ENCODE results near the gene DPP3.

Gene DPP3

DNA sequence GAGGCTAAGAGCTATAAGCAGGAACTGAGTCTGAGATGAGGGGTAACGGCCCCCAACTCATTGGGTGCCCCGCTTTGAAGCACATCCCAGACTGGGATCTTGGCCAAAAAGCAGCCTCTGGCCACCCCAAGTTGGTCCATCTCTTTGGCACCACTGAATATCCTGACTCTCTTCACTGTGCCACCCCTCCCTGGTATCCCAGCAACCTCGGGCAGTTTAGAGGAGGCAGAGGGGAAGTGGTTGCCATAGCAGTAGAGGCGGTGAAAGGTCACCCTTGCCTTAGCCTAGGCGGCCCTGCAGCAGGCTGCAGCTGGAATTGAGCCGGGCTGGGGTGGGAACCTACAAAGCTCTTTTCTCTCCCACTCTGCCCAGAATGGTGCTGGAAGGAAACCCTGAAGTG lies 12.5 kb upstream of the DPP3 start:
- H3K18ac ChIP-seq (ENCODE audit: low read length) = no peak overlapping the region
- no peak overlapping the region for H2AFZ ChIP-seq (ENCODE audit: insufficient read depth, low read length, poor library complexity)
- H3K4ac ChIP-seq (ENCODE audit: low read depth, low read length) = no peak overlapping the region
- H4K91ac ChIP-seq (ENCODE audit: low read depth, low read length) = no peak overlapping the region
- peak; percentile 31 to 72 for DNase-seq
- H3K23ac ChIP-seq (ENCODE audit: low read length) = no peak overlapping the region
- no peak overlapping the region for H3K14ac ChIP-seq (ENCODE audit: low read length)
- H3K79me2 ChIP-seq (ENCODE audit: control insufficient read depth, insufficient read depth, low read length, poor library complexity) = peaks cover 4% of the 10 kb centered on the region
- H3K4me2 ChIP-seq (ENCODE audit: low read length) = peak overlapping the region; percentile 80
- H2BK5ac ChIP-seq (ENCODE audit: low read depth, low read length, poor library complexity) = no peak overlapping the region
- no CpG with 5 or more reads among the region's 6 CpGs for WGBS (ENCODE audit: extremely low coverage, insufficient coverage, insufficient read length)
- H3K27ac ChIP-seq (ENCODE audit: low read depth, low read length) = no peak overlapping the region
- peaks cover 9 to 10% of the 10 kb centered on the region in 2 experiments for H3K4me1 ChIP-seq (ENCODE audit: control insufficient read depth in 1 of 2, insufficient read depth in 2 of 2, low read length in 2 of 2)
- peaks cover 9% of the 10 kb centered on the region for H3K79me1 ChIP-seq (ENCODE audit: low read length)
- H2BK120ac ChIP-seq (ENCODE audit: insufficient read depth, low read length, poor library complexity) = no peak overlapping the region
- H4K12ac ChIP-seq (ENCODE audit: low read depth, low read length) = no peak overlapping the region
- H3K36me3 ChIP-seq (ENCODE audit: control insufficient read depth in 1 of 2, insufficient read depth in 2 of 2, low read length in 2 of 2) = peaks cover 3 to 4% of the 10 kb centered on the region in 2 experiments
- no peak overlapping the region for H4K8ac ChIP-seq (ENCODE audit: low read depth, low read length)
- no peaks in the 10 kb centered on the region for H3K9me3 ChIP-seq (ENCODE audit: insufficient read depth, low read depth, low read length)
- H2AK5ac ChIP-seq (ENCODE audit: low read length) = no peak overlapping the region
- no peak overlapping the region for H2BK12ac ChIP-seq (ENCODE audit: low read length)
- H3K9ac ChIP-seq (ENCODE audit: low read length) = no peak overlapping the region
- no peaks in the 10 kb centered on the region for H3K27me3 ChIP-seq (ENCODE audit: insufficient read depth, low read length)
- no peak overlapping the region for H3K4me3 ChIP-seq (ENCODE audit: low read depth, low read length)

DNA sequence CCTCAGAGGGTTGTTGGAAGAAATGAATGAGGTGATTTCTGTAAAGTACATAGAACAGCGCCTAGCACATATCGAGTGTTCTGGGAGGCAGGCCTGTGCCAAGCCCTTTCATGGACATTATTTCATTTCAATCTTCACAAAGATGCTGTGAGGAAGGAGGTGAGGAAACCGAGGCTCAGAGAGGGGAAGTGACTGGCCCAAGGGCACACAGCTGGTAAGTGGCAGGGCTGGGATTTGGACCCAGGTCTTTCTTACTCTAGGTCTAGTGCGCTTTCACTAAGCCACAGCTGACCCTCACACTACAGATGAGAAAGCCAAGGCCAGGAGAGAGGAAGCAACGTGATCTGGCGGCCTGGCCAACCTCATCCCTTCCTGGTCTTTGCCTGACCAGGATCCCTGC lies 11.5 kb upstream of the DPP3 start:
- H3K4me1 ChIP-seq (ENCODE audit: control insufficient read depth in 1 of 2, insufficient read depth in 2 of 2, low read length in 2 of 2) = peaks cover 9 to 10% of the 10 kb centered on the region in 2 experiments
- H2AFZ ChIP-seq (ENCODE audit: insufficient read depth, low read length, poor library complexity) = no peak overlapping the region
- H4K91ac ChIP-seq (ENCODE audit: low read depth, low read length) = no peak overlapping the region
- peaks cover 4% of the 10 kb centered on the region for H3K79me2 ChIP-seq (ENCODE audit: control insufficient read depth, insufficient read depth, low read length, poor library complexity)
- no peak overlapping the region for H2BK12ac ChIP-seq (ENCODE audit: low read length)
- no peaks in the 10 kb centered on the region for H3K27me3 ChIP-seq (ENCODE audit: insufficient read depth, low read length)
- H3K79me1 ChIP-seq (ENCODE audit: low read length) = peaks cover 9% of the 10 kb centered on the region
- WGBS (ENCODE audit: extremely low coverage, insufficient coverage, insufficient read length) = no CpG with 5 or more reads among the region's 6 CpGs
- no peak overlapping the region for H3K18ac ChIP-seq (ENCODE audit: low read length)
- peaks cover 9 to 11% of the 10 kb centered on the region in 2 experiments for H3K36me3 ChIP-seq (ENCODE audit: control insufficient read depth in 1 of 2, insufficient read depth in 2 of 2, low read length in 2 of 2)
- DNase-seq = no peak
- H3K4me2 ChIP-seq (ENCODE audit: low read length) = no peak overlapping the region
- H3K9me3 ChIP-seq (ENCODE audit: insufficient read depth, low read depth, low read length) = no peaks in the 10 kb centered on the region
- no peak overlapping the region for H3K4ac ChIP-seq (ENCODE audit: low read depth, low read length)
- H3K4me3 ChIP-seq (ENCODE audit: low read depth, low read length) = no peak overlapping the region
- H3K14ac ChIP-seq (ENCODE audit: low read length) = no peak overlapping the region
- H3K23ac ChIP-seq (ENCODE audit: low read length) = no peak overlapping the region
- H3K9ac ChIP-seq (ENCODE audit: low read length) = no peak overlapping the region
- no peak overlapping the region for H2AK5ac ChIP-seq (ENCODE audit: low read length)
- no peak overlapping the region for H4K12ac ChIP-seq (ENCODE audit: low read depth, low read length)
- no peak overlapping the region for H2BK5ac ChIP-seq (ENCODE audit: low read depth, low read length, poor library complexity)
- no peak overlapping the region for H2BK120ac ChIP-seq (ENCODE audit: insufficient read depth, low read length, poor library complexity)
- no peak overlapping the region for H3K27ac ChIP-seq (ENCODE audit: low read depth, low read length)
- no peak overlapping the region for H4K8ac ChIP-seq (ENCODE audit: low read depth, low read length)

DNA sequence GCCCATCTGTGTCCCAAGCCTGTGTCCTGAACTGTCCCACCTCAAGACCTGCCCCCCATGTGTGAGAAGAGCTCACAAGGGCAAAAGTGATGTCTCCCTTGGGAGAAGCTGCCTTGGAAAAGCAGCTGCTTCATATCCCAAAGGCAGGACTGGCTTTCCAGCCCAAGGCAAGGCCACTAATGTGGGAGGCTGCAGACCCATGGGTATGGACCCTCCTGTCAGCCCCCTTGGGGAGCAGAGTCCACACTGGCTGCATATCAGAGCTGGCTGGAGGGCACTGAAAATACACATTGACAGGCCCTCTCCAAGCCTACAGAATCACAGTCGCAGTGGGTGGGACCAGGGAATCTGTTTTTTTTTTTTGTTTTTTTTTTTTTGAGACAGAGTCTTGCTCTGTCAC lies 10.8 kb upstream of the DPP3 start:
- Histone ChIP-seq H3K14ac (ENCODE audit: low read length) (no peak overlapping the region), H3K4me1 (ENCODE audit: control insufficient read depth in 1 of 2, insufficient read depth in 2 of 2, low read length in 2 of 2) (peaks cover 9 to 10% of the 10 kb centered on the region in 2 experiments), H2BK12ac (ENCODE audit: low read length) (no peak overlapping the region), H2BK5ac (ENCODE audit: low read depth, low read length, poor library complexity) (no peak overlapping the region), H3K27ac (ENCODE audit: low read depth, low read length) (no peak overlapping the region), H3K79me1 (ENCODE audit: low read length) (peaks cover 9% of the 10 kb centered on the region), H2AFZ (ENCODE audit: insufficient read depth, low read length, poor library complexity) (no peak overlapping the region), H2AK5ac (ENCODE audit: low read length) (no peak overlapping the region), H3K27me3 (ENCODE audit: insufficient read depth, low read length) (no peaks in the 10 kb centered on the region), H3K9me3 (ENCODE audit: insufficient read depth, low read depth, low read length) (no peaks in the 10 kb centered on the region), H3K23ac (ENCODE audit: low read length) (no peak overlapping the region), H3K18ac (ENCODE audit: low read length) (no peak overlapping the region), H3K36me3 (ENCODE audit: control insufficient read depth in 1 of 2, insufficient read depth in 2 of 2, low read length in 2 of 2) (peaks cover 12 to 18% of the 10 kb centered on the region in 2 experiments), H4K8ac (ENCODE audit: low read depth, low read length) (no peak overlapping the region), H4K12ac (ENCODE audit: low read depth, low read length) (no peak overlapping the region), H3K4ac (ENCODE audit: low read depth, low read length) (no peak overlapping the region), H3K9ac (ENCODE audit: low read length) (no peak overlapping the region), H3K79me2 (ENCODE audit: control insufficient read depth, insufficient read depth, low read length, poor library complexity) (peaks cover 4% of the 10 kb centered on the region), H2BK120ac (ENCODE audit: insufficient read depth, low read length, poor library complexity) (no peak overlapping the region), H3K4me2 (ENCODE audit: low read length) (no peak overlapping the region), H4K91ac (ENCODE audit: low read depth, low read length) (no peak overlapping the region), H3K4me3 (ENCODE audit: low read depth, low read length) (no peak overlapping the region)
- DNase-seq = no peak
- WGBS (ENCODE audit: extremely low coverage, insufficient coverage, insufficient read length) = no CpG with 5 or more reads among the region's 1 CpG

DNA sequence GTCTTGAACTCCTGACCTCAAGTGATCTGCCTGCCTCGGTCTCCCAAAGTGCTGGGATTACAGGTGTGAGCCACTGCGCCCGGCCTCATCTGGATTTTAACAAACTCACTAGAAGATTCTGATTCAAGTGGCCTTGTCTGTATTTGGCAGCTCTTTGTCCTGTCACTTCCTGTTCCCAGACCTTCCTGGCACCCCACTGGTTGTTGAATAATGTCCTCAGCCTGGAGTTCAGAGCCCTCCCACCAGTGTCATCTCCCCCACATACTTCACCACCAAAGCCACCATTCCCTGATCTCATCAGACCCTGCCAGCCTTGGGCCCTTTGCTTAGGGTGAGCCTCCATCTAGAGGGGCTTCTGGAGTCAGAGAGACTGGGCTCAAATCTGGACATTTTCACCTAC lies 10.2 kb upstream of the DPP3 start:
- H2AFZ ChIP-seq (ENCODE audit: insufficient read depth, low read length, poor library complexity) = no peak overlapping the region
- H3K23ac ChIP-seq (ENCODE audit: low read length) = no peak overlapping the region
- no peak overlapping the region for H2BK120ac ChIP-seq (ENCODE audit: insufficient read depth, low read length, poor library complexity)
- no peak overlapping the region for H3K4ac ChIP-seq (ENCODE audit: low read depth, low read length)
- no peak overlapping the region for H2AK5ac ChIP-seq (ENCODE audit: low read length)
- no peak overlapping the region for H3K9ac ChIP-seq (ENCODE audit: low read length)
- no peak overlapping the region for H3K4me3 ChIP-seq (ENCODE audit: low read depth, low read length)
- H3K4me1 ChIP-seq (ENCODE audit: control insufficient read depth in 1 of 2, insufficient read depth in 2 of 2, low read length in 2 of 2) = peaks cover 9 to 10% of the 10 kb centered on the region in 2 experiments
- no peak overlapping the region for H4K8ac ChIP-seq (ENCODE audit: low read depth, low read length)
- peaks cover 9% of the 10 kb centered on the region for H3K79me1 ChIP-seq (ENCODE audit: low read length)
- no peaks in the 10 kb centered on the region for H3K9me3 ChIP-seq (ENCODE audit: insufficient read depth, low read depth, low read length)
- no peaks in the 10 kb centered on the region for H3K27me3 ChIP-seq (ENCODE audit: insufficient read depth, low read length)
- H3K36me3 ChIP-seq (ENCODE audit: control insufficient read depth in 1 of 2, insufficient read depth in 2 of 2, low read length in 2 of 2) = peaks cover 12 to 18% of the 10 kb centered on the region in 2 experiments
- WGBS (ENCODE audit: extremely low coverage, insufficient coverage, insufficient read length) = no CpG with 5 or more reads among the region's 3 CpGs
- H4K12ac ChIP-seq (ENCODE audit: low read depth, low read length) = no peak overlapping the region
- DNase-seq = no peak
- no peak overlapping the region for H3K27ac ChIP-seq (ENCODE audit: low read depth, low read length)
- no peak overlapping the region for H3K4me2 ChIP-seq (ENCODE audit: low read length)
- H3K14ac ChIP-seq (ENCODE audit: low read length) = no peak overlapping the region
- no peak overlapping the region for H2BK12ac ChIP-seq (ENCODE audit: low read length)
- H2BK5ac ChIP-seq (ENCODE audit: low read depth, low read length, poor library complexity) = no peak overlapping the region
- H3K18ac ChIP-seq (ENCODE audit: low read length) = no peak overlapping the region
- H4K91ac ChIP-seq (ENCODE audit: low read depth, low read length) = no peak overlapping the region
- peaks cover 4% of the 10 kb centered on the region for H3K79me2 ChIP-seq (ENCODE audit: control insufficient read depth, insufficient read depth, low read length, poor library complexity)
